GM19452 (cell line): ENCODE measurements around the gene ZDHHC7.
"Not testable (repeated sequence)": the region's sequence is repeated elsewhere in the genome, so short reads cannot be mapped to it uniquely, and the experiment has no call there.

Experiments
- ATAC-seq: cut with Tn5 transposase; IDR thresholded peaks from one replicate; pipeline ENCODE4 v1.9.1; 2021; ENCODE audit not compliant: unreplicated experiment

Gene ZDHHC7, protein sequence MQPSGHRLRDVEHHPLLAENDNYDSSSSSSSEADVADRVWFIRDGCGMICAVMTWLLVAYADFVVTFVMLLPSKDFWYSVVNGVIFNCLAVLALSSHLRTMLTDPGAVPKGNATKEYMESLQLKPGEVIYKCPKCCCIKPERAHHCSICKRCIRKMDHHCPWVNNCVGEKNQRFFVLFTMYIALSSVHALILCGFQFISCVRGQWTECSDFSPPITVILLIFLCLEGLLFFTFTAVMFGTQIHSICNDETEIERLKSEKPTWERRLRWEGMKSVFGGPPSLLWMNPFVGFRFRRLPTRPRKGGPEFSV

DNA sequence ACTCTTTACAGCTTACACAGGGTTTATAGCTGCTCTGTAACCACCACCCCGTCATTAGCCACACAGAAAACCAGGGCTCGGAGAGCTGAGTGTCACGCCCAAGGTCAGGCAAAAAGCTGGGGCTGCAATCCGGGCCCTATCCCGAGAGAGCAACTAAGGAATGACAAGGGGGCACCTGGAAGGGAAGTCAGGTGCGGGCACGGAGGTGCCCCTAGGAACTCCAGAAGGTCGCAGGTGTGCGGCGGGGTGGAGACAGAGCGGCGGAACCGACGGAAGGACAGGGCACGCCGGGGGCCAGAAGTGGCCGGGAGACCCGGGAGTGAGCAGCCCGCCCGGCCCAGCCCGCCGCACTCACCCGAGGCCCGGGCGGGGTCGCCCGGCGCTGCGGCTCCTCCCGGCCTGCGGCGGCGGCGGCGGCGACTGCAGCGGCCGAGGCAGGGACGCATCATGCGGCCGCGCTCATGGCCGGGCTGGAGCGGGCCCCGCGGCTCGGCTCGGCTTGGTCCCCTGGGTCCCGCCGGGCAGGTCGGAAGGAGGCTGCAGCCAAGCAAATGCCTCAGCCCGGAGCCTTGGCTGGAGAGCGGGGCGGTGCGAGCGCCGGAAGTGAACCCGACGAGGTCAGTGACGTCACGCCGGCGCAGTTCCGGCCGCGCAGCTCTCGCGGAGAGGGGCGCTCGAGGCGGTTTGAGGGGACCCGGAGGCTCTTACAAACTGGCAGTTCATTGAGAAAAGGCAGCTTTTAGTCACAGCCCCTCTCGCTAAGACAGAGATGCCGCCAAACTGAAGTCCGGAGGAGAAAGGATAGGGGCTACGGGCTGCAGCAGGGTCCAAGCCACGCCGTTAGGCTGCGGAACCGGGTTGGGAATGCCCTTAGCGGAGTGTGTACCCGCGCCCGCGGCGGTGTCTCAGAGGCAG, at the start of gene ZDHHC7:
ZDHHC7 (minus strand) TSS at position 605 of the 915 bp plus-strand sequence. CDS start 20,917 bp downstream, outside the sequence.
- ATAC-seq: peak; percentile 94

DNA sequence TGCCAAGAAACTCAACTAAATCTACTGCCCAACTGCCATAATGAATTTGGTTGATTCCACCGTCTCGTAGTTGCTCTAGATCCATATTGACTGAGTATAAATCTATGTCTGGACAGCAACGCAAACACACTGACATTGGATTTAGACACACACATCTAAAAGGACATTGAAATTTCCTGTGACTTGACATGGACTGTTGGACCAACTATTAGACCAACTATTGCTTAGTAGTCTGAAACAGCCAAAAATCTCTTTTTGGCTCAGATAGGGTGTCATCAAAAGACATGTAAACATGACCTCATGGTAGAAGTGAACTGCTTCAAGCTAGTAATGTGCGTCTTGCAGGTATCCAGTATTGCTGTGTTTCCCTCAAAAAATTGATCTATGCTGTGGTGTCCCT, 47.6 kb upstream of the ZDHHC7 start:
- no peak for ATAC-seq

DNA sequence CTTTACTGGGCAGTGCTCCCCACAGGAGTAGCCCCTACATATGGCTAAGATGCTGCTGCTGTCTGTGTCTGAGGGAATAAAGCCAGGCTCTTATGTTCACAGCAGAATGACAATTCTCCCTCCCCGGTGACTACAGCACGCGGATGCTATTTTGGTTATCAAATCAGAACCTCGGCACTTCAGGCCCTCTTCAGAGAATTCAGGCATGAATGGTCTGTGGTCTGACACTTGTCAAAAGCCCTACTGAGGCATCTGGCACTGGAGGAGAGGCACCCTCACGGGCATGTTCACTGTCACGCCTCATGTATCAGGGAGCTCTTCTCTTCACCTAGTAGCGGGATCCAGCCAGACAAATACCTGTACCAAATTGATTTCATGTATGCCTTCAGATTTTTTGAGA, 46.6 kb upstream of the ZDHHC7 start:
- no peak for ATAC-seq

DNA sequence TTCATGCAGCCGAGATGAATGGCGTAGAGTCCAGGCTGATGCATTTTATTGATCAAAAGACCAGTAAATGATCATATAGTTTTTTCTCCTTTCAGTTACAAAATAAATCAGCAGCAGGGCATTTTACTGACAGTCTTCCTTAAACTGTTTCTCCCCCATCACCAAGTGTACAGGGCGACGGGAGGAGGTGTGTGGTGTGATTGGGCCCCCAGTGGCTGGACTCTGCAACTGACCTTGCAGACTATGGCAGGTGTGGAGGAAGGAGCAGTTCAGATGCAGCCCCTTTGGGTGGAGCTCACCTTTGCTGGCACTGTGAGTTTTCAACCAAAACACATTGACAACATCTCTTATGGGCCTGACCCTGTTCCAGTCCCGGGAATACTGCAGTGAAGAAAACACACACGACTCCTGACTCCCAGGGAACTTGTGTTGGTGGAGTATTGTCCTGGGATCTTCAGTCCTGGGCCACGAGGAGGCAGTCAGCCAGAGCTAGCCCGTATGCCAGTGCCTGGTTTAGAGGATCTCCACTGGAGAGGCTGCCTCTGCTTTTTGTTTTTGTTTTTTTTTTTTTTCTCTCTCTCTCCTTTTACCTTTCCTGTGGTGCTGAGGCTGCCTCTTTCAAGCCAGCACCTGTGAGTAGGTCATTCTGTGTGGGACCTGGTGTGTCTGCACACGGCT, 46.0 kb upstream of the ZDHHC7 start:
- no peak for ATAC-seq

DNA sequence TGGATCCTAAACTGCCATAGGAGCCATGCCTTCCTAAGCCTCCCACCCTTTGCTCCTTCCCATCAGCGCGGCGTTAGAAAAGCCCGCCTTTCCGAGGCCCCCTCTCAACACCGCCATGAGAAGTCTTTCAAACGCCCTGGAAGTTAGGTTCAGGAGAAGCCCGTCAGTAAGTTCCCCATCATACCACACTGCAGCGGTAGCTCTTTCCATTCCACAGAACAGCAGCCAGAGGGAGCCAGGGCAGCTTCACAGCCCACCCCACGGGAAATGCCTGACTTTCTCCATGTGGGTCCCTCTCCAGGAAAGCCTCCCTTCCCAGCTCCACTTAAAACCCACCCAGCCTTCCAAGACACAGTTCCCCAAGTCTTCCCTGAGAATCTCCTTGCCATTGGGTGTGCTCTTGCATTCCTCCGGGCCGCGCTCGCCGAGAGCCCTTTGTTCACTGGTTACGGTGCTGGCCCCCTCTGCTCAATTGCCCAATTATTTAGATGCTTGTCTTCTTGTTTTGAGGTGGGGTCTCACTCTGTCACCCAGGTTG, 44.9 kb upstream of the ZDHHC7 start:
- ATAC-seq: no peak

DNA sequence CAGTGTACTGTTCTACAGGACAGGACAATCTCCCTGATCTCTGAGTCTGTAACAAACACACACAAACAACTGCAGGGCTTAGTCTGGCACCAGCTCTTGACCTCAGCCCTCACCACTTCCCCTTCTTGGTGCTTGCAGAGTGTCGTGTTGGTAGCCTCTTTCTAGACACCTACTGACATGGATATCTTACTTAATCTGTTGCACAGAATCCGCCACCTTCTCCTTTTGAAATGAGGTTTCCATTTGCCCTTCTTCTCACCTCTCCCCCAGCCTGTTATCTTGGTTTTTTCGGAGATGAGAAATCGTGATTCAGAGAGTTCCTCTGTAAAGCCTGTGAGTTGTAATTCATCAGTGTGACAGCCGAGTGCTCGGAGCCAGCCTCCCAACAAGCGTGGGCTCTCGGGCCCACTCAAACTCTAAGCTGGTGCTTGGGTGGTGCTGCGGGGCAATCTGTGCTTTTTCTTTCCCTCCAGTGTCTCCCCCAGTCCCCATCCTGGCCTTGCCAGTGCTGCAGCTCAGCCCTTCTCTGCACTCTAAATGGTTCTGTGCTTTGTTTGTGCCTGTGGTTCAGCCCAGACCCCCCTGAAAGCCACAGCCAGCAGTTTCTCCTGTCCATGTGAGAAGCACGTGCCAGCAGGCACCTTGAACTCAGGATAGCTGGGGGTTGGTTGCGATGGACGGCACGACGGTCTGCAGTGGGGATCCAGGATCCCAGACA, 44.3 kb upstream of the ZDHHC7 start:
- peak; percentile 90 for ATAC-seq

DNA sequence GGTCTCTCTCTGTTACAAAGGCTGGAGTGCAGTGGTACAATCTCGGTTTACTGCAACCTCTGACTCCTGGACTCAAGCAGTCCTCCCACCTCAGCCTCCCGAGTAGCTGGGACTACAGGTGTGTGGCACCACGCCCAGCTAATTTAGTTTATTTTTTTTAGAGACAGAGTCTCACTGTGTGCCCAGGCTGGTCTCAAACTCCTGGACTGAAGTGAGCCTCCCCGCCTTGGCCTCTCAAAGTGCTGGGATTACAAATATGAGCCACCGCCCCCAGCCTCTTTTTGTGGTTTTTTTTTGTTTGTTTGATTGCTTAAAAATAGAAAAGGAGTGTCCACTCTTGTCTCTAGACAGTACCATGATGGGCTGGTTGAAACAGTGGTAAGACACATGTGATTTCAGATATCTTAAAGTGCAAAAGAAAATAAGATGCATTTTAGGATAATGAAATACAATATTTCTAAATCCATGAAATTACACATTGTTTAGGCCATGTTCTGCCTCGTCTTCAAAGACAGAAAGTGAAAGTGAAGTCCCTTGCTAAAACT, 43.7 kb upstream of the ZDHHC7 start:
- no peak for ATAC-seq

DNA sequence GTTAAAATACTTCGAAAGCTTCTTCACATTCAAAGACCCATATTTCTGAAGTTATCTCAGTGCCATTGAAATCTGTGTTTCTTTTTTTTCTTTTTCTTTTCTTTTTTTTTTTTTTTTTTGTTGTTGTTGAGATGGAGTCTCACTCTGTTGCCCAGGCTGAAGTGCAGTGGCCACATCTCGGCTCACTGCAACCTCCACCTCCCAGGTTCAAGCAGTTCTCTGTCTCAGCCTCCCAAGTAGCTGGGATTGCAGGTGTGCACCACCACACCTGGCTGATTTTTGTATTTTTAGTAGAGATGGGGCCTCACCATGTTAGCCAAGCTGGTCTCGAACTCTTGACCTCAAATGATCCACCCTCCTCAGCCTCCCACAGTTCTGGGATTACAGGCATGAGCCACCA, 43.0 kb upstream of the ZDHHC7 start:
- not testable (repeated sequence) for ATAC-seq

DNA sequence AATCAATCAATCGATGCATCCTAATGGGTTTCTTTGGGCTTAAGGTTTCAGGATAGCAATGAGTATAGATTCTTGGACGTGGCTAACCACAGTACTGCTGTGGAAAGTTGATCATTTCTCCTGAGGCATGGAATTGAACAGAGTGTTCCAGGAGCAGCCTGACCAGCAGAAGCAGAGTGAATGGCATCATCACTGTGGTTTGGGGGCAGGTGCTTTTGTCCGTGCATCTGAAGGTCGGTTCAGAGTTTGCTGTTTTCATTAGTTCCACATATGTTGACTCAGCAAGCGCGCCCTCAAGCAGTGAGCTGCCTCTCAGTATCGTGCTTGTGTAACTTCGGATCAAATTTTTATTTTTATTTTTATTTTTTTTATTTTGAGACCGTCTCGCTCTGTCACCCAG, 41.2 kb upstream of the ZDHHC7 start:
- ATAC-seq: no peak

DNA sequence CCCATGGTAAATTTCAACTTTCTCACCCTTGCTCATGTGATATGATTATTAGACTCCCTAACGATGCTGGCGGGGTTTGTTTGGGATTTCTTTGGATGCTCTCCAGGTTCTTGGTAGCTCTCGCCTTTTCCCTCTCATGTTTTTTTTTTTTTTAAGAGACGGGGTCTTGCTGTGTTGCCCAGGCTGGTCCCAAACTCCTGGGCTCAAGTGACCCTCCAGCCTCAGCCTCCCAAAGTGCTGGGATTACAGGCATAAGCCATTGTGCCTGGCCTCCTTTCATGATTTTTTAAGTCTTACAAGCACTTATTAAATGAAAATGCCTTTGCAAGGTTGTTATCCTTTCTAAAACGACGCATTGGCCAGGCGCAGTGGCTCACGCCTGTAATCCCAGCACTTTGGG, 40.3 kb upstream of the ZDHHC7 start:
- no peak for ATAC-seq

DNA sequence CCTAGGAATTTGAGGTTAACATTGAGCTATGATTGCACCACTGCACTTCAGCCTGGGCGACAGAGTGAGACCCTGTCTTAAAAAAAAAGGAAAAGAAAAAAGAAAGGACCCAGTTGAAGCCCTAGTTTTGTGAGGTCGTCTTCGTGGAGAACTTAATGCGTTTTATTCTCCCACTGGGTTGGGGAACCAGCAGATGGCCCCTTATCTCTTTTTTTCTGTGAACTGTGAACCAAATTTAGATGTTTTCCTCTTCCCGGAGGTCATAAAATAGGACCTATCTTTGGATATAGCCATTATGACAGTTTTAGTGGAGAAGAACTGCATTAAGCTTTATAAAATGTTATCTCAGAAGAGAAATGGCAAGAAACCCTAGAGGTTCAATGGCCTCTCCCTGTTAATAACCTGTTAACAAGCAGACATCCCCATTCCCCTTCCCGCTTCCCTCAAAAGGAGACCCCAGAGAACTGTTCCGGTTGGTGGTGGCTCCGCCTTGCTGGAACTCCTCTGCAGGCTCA, 39.8 kb upstream of the ZDHHC7 start:
- no peak for ATAC-seq

DNA sequence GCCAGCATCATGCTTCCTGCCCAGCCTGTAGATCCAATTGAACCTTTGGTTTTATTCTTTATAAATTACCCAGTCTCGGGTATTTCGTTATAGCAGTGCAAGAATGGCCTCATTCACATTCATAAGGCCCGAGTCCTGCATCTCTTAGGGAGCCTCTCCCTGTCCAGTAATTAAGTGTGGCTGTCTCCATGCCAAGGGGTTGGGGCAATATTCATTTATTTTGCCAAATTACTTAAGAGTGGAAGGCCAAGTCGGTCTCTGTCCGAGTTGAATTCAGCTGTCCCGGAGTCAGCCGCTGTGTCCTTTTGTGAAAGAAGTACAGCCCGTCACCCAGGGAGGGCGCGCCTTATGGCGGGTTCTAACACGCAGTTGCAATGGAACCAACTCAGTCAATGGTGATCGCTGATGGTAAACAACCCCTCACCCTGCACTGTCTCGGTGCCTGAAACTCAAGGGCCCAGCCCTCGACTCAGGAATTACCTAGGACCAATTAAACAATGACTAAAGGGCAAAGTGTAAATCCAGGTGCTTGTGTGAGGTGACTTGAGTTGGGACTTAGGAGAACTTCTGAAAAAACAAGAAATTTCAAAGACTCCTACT, 38.5 kb upstream of the ZDHHC7 start:
- ATAC-seq: no peak

DNA sequence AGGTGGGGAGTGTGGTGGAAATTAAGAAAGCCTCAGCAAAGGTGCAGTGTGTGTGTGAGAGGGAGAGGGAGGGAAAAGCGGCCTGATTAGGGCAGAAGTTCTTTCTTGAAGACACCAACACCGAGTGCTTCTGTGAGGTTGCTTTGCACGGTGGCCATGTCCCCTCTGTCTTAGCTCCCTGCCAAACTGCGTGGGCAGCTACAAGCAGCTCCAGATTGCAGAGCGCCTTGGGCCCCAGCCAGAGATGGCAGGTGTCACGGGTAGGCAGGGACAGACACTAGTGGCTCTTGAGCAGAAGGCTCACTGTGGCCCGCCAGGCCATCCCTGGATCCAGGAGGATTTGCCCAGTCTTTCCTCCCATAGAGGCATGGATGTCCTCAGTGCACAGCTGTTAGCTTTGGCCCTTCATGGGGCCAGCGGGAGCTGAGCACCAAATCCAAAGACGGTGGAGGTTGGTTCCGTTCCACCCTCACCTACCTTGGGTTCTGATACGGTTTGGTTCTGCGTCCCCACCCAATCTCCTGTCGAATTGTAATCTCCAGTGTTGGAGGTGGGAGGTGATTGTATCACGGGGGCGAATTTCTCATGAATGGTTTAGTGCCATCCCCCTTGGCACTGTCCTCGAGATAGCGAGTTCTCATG, 37.7 kb upstream of the ZDHHC7 start:
- no peak for ATAC-seq

DNA sequence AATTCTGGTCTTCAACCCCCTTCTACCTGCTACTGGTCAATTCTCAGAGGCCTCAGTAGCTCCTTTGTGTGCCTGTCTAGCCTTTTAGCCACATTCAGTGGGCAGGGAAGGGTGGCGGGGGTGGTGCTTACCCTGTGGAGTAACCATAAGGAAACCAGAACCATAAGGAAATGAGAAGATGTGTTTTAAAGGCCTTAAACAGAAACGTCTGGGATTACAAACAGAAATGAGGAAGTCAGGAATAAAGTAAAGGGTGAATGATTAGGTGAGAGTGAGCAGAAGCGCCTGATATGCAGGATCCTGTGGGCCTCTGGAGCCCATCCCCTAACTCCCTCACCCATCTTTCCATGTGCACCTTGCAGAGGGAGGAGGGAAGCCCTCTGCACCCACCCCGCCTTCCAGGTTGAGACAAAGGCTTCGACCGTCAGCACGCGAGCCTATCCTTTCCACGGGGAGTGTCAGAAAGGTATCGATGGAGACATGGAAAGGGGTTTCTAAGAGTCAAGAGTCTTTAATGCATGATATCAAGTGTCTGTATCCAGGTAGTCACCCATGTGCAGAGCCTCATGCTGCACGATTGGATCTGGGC, 36.6 kb upstream of the ZDHHC7 start:
- no peak for ATAC-seq

DNA sequence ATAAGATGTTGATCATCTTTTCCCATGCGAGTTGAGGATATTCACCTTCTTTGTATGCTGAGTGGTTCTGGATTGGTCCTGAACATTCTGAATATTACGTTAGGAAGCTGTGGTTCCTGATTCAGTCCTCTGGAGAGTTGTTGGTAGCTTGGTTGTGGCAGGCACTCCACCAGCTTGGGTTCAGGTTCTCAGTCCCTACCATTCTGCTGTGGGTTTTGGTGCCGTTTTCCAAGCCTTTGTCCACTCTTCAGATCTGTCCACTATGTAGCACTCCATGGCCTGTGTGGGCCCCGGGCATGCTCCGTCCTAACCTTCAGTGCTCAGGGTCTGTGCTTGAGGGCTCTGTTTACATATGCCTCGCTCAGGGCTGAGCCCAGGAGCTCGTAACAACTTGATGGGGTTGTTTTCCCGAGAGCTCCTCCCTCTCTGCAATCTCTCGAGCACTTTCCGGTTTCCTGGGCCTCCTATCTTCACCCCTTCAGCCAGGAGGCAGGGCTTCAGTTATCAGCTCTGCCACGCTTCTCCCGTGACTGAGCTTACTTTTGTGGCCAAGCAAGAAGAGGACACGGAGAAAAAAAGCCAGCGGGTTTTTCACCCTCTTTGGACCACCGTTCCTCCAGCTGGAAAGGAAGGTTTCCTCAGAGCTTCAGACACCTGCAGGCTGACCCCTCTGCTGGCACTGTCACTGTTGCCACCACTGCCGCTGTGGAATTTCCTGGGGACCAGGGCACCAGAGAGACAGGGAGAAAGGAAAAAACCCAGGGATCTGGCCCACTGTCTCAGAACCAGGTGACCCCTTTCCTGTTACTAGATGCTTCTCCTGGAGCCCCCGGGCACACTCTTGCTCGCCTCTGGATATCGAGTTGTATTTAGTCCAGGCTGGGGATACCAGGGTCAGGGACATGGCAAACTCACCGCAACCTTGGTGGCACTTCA, 35.9 kb upstream of the ZDHHC7 start:
- no peak for ATAC-seq

DNA sequence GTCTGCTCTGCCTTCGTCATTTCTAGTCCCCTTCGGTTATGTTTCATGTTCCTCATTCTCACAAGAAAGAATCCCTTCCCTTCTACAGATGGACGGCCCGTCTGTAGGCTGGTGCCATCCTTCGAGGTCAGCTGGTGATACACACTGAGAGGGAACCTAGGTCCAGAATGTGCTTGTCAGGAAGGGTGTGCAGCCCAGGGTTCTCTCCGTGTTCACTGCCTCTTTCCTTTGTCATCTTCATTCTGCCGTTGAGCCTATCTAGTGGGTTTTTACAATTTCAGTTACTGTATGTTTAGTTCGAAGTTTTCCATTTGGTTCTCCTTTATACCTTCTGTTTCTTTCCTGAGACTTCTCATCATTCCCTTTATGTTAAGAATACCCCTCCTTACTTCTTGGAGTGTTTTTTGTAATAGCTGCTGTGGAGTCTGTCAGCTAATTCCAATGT, 35.2 kb upstream of the ZDHHC7 start:
- no peak for ATAC-seq

DNA sequence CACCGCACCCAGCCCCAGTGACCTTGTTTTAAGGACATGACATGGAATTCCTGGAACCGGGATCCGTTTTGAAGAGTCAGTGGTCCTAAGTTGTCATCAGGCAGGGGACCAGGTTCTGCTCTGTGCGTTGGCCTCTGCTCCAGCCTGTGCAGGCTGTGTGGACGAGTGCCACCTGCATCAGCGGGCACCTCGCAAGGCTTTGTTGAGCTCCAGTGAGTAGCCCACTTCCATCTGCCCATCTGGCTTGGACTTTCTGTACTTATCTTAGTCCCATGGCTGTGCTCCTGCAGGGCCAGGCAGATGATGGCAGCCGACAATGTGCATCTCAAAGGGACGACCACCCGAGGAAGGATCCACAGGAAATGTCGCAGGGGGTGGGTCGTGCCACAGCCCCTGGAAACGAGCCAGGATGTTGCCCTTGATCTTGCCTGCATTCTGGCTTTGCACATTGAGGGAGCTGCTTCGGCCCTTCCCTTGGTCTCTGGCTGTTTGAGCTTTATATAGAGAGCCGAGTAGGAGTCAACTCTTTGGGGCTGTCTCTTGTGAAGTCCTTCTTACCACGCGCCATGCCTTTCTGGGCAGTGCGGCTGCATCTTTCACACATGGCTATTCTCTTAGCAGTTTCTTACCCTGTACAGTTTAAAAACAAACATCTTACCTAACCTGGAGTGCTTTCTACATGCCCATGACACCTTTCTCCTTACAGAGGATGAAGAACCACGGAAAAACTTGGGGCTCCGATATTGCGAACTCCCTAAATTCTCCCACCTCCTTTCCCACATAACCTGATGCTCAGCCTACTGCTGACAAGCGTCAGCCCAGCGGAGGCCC, 34.5 kb upstream of the ZDHHC7 start:
- no peak for ATAC-seq
